ENCODE data around the gene SLC10A3.

DNA sequence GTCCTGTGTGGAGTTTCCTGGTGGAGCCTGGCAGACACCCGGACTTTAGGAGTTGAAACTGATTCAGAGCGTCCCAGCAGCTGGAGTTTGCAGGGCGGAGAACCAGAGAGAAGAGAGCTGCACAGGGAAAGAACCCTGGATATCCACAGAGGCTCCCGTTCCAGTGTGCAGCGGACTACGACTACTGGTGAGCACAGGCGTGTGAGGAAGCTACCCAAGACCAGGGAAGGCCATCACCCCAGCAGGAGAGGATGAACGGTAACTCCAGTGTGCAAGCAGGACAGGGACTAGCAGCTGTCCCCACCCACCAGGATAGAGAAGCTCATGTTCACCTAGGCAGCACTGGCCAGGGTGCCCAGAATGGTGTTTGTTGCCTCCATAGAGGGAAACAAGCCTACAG lies 13.6 kb downstream of the SLC10A3 start:
- TF ChIP-seq POLR2A (IDR thresholded peaks at IDR 0.05): no peak
- TF ChIP-seq, protein P1, sequence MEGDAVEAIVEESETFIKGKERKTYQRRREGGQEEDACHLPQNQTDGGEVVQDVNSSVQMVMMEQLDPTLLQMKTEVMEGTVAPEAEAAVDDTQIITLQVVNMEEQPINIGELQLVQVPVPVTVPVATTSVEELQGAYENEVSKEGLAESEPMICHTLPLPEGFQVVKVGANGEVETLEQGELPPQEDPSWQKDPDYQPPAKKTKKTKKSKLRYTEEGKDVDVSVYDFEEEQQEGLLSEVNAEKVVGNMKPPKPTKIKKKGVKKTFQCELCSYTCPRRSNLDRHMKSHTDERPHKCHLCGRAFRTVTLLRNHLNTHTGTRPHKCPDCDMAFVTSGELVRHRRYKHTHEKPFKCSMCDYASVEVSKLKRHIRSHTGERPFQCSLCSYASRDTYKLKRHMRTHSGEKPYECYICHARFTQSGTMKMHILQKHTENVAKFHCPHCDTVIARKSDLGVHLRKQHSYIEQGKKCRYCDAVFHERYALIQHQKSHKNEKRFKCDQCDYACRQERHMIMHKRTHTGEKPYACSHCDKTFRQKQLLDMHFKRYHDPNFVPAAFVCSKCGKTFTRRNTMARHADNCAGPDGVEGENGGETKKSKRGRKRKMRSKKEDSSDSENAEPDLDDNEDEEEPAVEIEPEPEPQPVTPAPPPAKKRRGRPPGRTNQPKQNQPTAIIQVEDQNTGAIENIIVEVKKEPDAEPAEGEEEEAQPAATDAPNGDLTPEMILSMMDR (IDR thresholded peaks at IDR 0.05): no peak

Measured in testis (tissue), 2 donors.